ENCODE results near the gene CGREF1.
"Not testable (repeated sequence)": the region's sequence is repeated elsewhere in the genome, so short reads cannot be mapped to it uniquely, and the experiment has no call there.

DNA sequence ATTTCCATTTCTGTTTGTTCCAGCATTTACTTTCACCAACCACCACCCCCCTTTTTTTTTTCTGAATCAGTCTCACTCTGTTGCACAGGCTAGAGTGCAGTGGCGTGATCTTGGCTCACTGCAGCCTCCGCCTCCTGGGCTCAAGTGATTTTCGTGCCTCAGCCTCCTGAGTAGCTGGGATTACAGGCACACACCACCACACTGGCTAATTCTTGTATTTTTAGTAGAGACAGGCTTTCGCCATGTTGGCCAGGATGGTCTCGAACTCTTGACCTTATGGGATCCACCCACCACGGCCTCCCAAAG is 43.4 kb downstream of the CGREF1 start:
- TF ChIP-seq, protein P1, sequence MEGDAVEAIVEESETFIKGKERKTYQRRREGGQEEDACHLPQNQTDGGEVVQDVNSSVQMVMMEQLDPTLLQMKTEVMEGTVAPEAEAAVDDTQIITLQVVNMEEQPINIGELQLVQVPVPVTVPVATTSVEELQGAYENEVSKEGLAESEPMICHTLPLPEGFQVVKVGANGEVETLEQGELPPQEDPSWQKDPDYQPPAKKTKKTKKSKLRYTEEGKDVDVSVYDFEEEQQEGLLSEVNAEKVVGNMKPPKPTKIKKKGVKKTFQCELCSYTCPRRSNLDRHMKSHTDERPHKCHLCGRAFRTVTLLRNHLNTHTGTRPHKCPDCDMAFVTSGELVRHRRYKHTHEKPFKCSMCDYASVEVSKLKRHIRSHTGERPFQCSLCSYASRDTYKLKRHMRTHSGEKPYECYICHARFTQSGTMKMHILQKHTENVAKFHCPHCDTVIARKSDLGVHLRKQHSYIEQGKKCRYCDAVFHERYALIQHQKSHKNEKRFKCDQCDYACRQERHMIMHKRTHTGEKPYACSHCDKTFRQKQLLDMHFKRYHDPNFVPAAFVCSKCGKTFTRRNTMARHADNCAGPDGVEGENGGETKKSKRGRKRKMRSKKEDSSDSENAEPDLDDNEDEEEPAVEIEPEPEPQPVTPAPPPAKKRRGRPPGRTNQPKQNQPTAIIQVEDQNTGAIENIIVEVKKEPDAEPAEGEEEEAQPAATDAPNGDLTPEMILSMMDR (IDR thresholded peaks at IDR 0.05; ENCODE audit: insufficient read depth, low read length) = not testable (repeated sequence)
- TF ChIP-seq, protein P2, sequence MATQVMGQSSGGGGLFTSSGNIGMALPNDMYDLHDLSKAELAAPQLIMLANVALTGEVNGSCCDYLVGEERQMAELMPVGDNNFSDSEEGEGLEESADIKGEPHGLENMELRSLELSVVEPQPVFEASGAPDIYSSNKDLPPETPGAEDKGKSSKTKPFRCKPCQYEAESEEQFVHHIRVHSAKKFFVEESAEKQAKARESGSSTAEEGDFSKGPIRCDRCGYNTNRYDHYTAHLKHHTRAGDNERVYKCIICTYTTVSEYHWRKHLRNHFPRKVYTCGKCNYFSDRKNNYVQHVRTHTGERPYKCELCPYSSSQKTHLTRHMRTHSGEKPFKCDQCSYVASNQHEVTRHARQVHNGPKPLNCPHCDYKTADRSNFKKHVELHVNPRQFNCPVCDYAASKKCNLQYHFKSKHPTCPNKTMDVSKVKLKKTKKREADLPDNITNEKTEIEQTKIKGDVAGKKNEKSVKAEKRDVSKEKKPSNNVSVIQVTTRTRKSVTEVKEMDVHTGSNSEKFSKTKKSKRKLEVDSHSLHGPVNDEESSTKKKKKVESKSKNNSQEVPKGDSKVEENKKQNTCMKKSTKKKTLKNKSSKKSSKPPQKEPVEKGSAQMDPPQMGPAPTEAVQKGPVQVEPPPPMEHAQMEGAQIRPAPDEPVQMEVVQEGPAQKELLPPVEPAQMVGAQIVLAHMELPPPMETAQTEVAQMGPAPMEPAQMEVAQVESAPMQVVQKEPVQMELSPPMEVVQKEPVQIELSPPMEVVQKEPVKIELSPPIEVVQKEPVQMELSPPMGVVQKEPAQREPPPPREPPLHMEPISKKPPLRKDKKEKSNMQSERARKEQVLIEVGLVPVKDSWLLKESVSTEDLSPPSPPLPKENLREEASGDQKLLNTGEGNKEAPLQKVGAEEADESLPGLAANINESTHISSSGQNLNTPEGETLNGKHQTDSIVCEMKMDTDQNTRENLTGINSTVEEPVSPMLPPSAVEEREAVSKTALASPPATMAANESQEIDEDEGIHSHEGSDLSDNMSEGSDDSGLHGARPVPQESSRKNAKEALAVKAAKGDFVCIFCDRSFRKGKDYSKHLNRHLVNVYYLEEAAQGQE (IDR thresholded peaks at IDR 0.05; ENCODE audit: insufficient replicate concordance, low read depth) = not testable (repeated sequence)
- TF ChIP-seq POLR2AphosphoS5 (IDR thresholded peaks at IDR 0.05; ENCODE audit: low read depth) = not testable (repeated sequence)

Measured in HL-60 (cell line).